ENCODE measurements around the gene C1orf53. TPM values are rescaled to one million over a fixed set of nuclear protein-coding genes. Genes with fewer than 3 reads are reported as not detected.
A peak's percentile ranks its signal among the peaks of the same experiment; 100 is the strongest.

Gene C1orf53
- total and polyA plus RNA-seq, 2 experiments from 2014 or later, result 2.7 to 3.8 TPM

DNA sequence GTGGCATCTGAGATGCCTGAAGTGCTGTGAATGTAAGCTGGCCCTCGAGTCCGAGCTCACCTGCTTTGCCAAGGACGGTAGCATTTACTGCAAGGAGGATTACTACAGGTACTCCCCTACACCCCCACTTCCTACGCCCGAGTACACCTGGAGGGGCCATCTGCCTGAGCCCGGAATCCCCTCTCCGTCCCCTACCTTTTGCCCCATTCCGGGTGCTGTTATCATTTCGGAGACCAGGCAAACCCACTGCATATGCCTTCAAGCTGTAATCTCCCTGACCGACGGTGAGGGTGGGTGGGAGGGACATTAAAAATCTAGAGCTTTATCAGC lies 17.6 kb downstream of the C1orf53 start:
- no peak overlapping the region for H3K27ac Mint-ChIP-seq
- Histone ChIP-seq H3K9me2 (ENCODE audit: insufficient read depth) (no peaks in the 10 kb centered on the region), H3K27me3 (ENCODE audit: insufficient read depth) (peaks cover 93% of the 10 kb centered on the region), H3K27ac (ENCODE audit: low read depth) (no peak overlapping the region), H3K36me3 (ENCODE audit: insufficient read depth) (no peaks in the 10 kb centered on the region), H3F3A (replicated peaks; ENCODE audit: low read depth) (peaks cover 29% of the 10 kb centered on the region), H3K4me2 (peak overlapping the region; percentile 92), H2AFZ (peak overlapping the region; percentile 86), H3K4me3 (peak overlapping the region; percentile 60), H4K20me1 (replicated peaks; ENCODE audit: insufficient read depth) (0 out of 2 replicates have a peak, but pooled peaks cover 7% of the 10 kb centered on the region), H3K79me2 (replicated peaks; ENCODE audit: insufficient read depth) (no peaks in the 10 kb centered on the region), H3K4me1 (ENCODE audit: insufficient read depth) (peaks cover 47% of the 10 kb centered on the region)
- H3K4me1 Mint-ChIP-seq, result peaks cover 73% of the 10 kb centered on the region
- ATAC-seq (peak; percentile 1; the same call in 2 of the 3 replicates), DNase-seq (ENCODE audit: low spot score) (peak; percentile 56)
- peaks cover 85% of the 10 kb centered on the region for H3K27me3 Mint-ChIP-seq (ENCODE audit: insufficient read depth, low read depth, poor library complexity)
- TF ChIP-seq STAT1 (IDR thresholded peaks at IDR 0.05; ENCODE audit: unreplicated experiment) (no peak), ZNF114 (CRISPR knock-in tag; IDR thresholded peaks at IDR 0.05) (no peak), ZNF331 (CRISPR knock-in tag; IDR thresholded peaks at IDR 0.05; ENCODE audit: low read depth) (no peak), EZH2phosphoT487 (IDR thresholded peaks at IDR 0.05; ENCODE audit: unreplicated experiment) (no peak)
- TF ChIP-seq, protein P1, sequence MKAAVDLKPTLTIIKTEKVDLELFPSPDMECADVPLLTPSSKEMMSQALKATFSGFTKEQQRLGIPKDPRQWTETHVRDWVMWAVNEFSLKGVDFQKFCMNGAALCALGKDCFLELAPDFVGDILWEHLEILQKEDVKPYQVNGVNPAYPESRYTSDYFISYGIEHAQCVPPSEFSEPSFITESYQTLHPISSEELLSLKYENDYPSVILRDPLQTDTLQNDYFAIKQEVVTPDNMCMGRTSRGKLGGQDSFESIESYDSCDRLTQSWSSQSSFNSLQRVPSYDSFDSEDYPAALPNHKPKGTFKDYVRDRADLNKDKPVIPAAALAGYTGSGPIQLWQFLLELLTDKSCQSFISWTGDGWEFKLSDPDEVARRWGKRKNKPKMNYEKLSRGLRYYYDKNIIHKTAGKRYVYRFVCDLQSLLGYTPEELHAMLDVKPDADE (IDR thresholded peaks at IDR 0.05), result no peak
- TF ChIP-seq, protein P2, sequence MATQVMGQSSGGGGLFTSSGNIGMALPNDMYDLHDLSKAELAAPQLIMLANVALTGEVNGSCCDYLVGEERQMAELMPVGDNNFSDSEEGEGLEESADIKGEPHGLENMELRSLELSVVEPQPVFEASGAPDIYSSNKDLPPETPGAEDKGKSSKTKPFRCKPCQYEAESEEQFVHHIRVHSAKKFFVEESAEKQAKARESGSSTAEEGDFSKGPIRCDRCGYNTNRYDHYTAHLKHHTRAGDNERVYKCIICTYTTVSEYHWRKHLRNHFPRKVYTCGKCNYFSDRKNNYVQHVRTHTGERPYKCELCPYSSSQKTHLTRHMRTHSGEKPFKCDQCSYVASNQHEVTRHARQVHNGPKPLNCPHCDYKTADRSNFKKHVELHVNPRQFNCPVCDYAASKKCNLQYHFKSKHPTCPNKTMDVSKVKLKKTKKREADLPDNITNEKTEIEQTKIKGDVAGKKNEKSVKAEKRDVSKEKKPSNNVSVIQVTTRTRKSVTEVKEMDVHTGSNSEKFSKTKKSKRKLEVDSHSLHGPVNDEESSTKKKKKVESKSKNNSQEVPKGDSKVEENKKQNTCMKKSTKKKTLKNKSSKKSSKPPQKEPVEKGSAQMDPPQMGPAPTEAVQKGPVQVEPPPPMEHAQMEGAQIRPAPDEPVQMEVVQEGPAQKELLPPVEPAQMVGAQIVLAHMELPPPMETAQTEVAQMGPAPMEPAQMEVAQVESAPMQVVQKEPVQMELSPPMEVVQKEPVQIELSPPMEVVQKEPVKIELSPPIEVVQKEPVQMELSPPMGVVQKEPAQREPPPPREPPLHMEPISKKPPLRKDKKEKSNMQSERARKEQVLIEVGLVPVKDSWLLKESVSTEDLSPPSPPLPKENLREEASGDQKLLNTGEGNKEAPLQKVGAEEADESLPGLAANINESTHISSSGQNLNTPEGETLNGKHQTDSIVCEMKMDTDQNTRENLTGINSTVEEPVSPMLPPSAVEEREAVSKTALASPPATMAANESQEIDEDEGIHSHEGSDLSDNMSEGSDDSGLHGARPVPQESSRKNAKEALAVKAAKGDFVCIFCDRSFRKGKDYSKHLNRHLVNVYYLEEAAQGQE (IDR thresholded peaks at IDR 0.05; ENCODE audit: unreplicated experiment), result no peak
- TF ChIP-seq, protein P3, sequence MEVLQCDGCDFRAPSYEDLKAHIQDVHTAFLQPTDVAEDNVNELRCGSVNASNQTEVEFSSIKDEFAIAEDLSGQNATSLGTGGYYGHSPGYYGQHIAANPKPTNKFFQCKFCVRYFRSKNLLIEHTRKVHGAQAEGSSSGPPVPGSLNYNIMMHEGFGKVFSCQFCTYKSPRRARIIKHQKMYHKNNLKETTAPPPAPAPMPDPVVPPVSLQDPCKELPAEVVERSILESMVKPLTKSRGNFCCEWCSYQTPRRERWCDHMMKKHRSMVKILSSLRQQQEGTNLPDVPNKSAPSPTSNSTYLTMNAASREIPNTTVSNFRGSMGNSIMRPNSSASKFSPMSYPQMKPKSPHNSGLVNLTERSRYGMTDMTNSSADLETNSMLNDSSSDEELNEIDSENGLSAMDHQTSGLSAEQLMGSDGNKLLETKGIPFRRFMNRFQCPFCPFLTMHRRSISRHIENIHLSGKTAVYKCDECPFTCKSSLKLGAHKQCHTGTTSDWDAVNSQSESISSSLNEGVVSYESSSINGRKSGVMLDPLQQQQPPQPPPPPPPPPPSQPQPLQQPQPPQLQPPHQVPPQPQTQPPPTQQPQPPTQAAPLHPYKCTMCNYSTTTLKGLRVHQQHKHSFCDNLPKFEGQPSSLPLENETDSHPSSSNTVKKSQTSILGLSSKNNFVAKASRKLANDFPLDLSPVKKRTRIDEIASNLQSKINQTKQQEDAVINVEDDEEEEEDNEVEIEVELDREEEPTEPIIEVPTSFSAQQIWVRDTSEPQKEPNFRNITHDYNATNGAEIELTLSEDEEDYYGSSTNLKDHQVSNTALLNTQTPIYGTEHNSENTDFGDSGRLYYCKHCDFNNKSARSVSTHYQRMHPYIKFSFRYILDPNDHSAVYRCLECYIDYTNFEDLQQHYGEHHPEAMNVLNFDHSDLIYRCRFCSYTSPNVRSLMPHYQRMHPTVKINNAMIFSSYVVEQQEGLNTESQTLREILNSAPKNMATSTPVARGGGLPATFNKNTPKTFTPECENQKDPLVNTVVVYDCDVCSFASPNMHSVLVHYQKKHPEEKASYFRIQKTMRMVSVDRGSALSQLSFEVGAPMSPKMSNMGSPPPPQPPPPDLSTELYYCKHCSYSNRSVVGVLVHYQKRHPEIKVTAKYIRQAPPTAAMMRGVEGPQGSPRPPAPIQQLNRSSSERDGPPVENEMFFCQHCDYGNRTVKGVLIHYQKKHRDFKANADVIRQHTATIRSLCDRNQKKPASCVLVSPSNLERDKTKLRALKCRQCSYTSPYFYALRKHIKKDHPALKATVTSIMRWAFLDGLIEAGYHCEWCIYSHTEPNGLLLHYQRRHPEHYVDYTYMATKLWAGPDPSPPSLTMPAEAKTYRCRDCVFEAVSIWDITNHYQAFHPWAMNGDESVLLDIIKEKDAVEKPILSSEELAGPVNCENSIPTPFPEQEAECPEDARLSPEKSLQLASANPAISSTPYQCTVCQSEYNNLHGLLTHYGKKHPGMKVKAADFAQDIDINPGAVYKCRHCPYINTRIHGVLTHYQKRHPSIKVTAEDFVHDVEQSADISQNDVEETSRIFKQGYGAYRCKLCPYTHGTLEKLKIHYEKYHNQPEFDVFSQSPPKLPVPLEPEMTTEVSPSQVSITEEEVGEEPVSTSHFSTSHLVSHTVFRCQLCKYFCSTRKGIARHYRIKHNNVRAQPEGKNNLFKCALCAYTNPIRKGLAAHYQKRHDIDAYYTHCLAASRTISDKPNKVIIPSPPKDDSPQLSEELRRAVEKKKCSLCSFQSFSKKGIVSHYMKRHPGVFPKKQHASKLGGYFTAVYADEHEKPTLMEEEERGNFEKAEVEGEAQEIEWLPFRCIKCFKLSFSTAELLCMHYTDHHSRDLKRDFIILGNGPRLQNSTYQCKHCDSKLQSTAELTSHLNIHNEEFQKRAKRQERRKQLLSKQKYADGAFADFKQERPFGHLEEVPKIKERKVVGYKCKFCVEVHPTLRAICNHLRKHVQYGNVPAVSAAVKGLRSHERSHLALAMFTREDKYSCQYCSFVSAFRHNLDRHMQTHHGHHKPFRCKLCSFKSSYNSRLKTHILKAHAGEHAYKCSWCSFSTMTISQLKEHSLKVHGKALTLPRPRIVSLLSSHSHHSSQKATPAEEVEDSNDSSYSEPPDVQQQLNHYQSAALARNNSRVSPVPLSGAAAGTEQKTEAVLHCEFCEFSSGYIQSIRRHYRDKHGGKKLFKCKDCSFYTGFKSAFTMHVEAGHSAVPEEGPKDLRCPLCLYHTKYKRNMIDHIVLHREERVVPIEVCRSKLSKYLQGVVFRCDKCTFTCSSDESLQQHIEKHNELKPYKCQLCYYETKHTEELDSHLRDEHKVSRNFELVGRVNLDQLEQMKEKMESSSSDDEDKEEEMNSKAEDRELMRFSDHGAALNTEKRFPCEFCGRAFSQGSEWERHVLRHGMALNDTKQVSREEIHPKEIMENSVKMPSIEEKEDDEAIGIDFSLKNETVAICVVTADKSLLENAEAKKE (CRISPR knock-in tag; IDR thresholded peaks at IDR 0.05), result no peak
- no peaks in the 10 kb centered on the region; the same call in 2 of the 3 replicates for H3K36me3 Mint-ChIP-seq (ENCODE audit: low read depth)
- peaks cover 3% of the 10 kb centered on the region; the same call in 2 of the 3 replicates for H3K9me3 Mint-ChIP-seq
- H3K4me3 Mint-ChIP-seq, result peak overlapping the region; percentile 72
